K562 (cell line): ENCODE data around the gene USP49. TPM values are rescaled to one million over a fixed set of nuclear protein-coding genes. Genes with fewer than 3 reads are reported as not detected.

ENCODE experiments used
- DMBX1 ChIP-seq: fragments of 250-450 bp; sonication (Bioruptor Pico); IDR thresholded peaks from 2 replicates; pipeline ENCODE4 v1.8.0; 2022; ENCODE audit warnings: inconsistent platforms, mild to moderate bottlenecking, moderate library complexity, borderline replicate concordance
- EGR1 ChIP-seq: fragments of 450-650 bp; conservative IDR thresholded peaks from 2 replicates; pipeline ENCODE4 v1.6.1; 2017; ENCODE audit warnings: mild to moderate bottlenecking
- ETV5 ChIP-seq: sonication (generic); formaldehyde crosslinking; IDR thresholded peaks from 2 replicates; pipeline ENCODE4 v1.4.0; 2020; ENCODE audit warnings: low read depth, mild to moderate bottlenecking, missing genetic modification reagents
- HDAC8 ChIP-seq: fragments of 450-650 bp; IDR thresholded peaks from 2 replicates; pipeline ENCODE4 v1.6.1; 2016; ENCODE audit warnings: mild to moderate bottlenecking, missing genetic modification characterization, moderate library complexity, missing compliant biosample characterization
- HMG20A ChIP-seq: fragments of 450-650 bp; formaldehyde crosslinking; conservative IDR thresholded peaks from 2 replicates; pipeline ENCODE4 v1.4.0; 2020; ENCODE audit warnings: mild to moderate bottlenecking, mixed read lengths
- KDM4B ChIP-seq, 2 experiments: fragments of 450-650 bp in 1 of 2; sonication (generic) in 1 of 2; IDR thresholded peaks; 2 replicates each; pipeline ENCODE4 v1.6.1; 2016 to 2017; ENCODE audit warnings: borderline replicate concordance in 2 of 2, antibody characterized with exemption in 1 of 2, low read depth in 1 of 2, mild to moderate bottlenecking in 1 of 2
- RBM14 ChIP-seq: fragments of 200-400 bp; formaldehyde crosslinking; IDR thresholded peaks from 2 replicates; pipeline ENCODE4 v1.6.1; 2018; ENCODE audit warnings: low read depth, mild to moderate bottlenecking, low read length, moderate library complexity, borderline replicate concordance; ENCODE audit not compliant: insufficient read depth
- SAFB ChIP-seq: fragments of 200-400 bp; formaldehyde crosslinking; IDR thresholded peaks from 2 replicates; pipeline ENCODE4 v1.6.1; 2017; ENCODE audit warnings: low read depth, low read length, borderline replicate concordance
- SMAD2 ChIP-seq: fragments of 150-350 bp; IDR thresholded peaks from 2 replicates; pipeline ENCODE4 v1.6.1; 2014; ENCODE audit warnings: low read depth, mild to moderate bottlenecking, low read length
- SRSF7 ChIP-seq: fragments of 200-400 bp; formaldehyde crosslinking; optimal IDR thresholded peaks from 2 replicates; pipeline ENCODE3; 2017; ENCODE audit warnings: mild to moderate bottlenecking, low read depth, low read length
- TBP ChIP-seq: optimal IDR thresholded peaks from 2 replicates; pipeline ENCODE3; 2011; ENCODE audit warnings: low read depth, low read length, improper control_type of control experiment
- TSC22D4 ChIP-seq: fragments of 450-650 bp; IDR thresholded peaks from 2 replicates; pipeline ENCODE4 v1.6.1; 2016; ENCODE audit warnings: missing genetic modification characterization, missing biosample characterization, control low read depth
- YBX1 ChIP-seq: fragments of 450-650 bp; IDR thresholded peaks from 2 replicates; pipeline ENCODE4 v1.7.1; 2016; ENCODE audit warnings: mild to moderate bottlenecking
- ZNF644 ChIP-seq: fragments of 200-800 bp; sonication (Bioruptor generic); IDR thresholded peaks from 2 replicates; pipeline ENCODE4 v1.6.1; 2016; ENCODE audit warnings: low read depth, missing genetic modification characterization, missing compliant biosample characterization
- ZNF699 ChIP-seq: fragments of 250-450 bp; sonication (Bioruptor Pico); IDR thresholded peaks from 2 replicates; pipeline ENCODE4 v1.8.0; 2021; ENCODE audit warnings: mild to moderate bottlenecking, moderate library complexity; ENCODE audit not compliant: insufficient replicate concordance
- ZNF77 ChIP-seq: fragments of 250-450 bp; sonication (Bioruptor Pico); IDR thresholded peaks from 2 replicates; pipeline ENCODE4 v1.5.0; 2020
- polyA plus RNA-seq, 8 experiments: library from polyadenylated mRNA; depleted of rRNA in 4 of 8; stranded (reverse) in 5 of 8; unstranded in 3 of 8; fragments of >200 nt; fragmentation: Nextera tagmentation in 2 of 8; fragmentation: Illumina TruSeq in 1 of 8; extraction: Ambion mirVana in 2 of 8; extraction: Trizol in 1 of 8; gene quantifications; 2 replicates each; pipeline versions ENCODE4 v1.2.1 to v1.2.3, GENCODE V29; 2011 to 2014; ENCODE audit warnings: inconsistent platforms in 1 of 8, missing spikeins in 1 of 8
- total RNA-seq, 7 experiments: library from RNA; depleted of rRNA in 6 of 7; stranded (reverse); fragments of >200 nt in 6 of 7; fragmentation: Illumina TruSeq in 2 of 7; extraction: Trizol in 2 of 7; gene quantifications; 2 replicates each; pipeline versions ENCODE4 v1.2.1 to v1.2.3, GENCODE V29; 2011 to 2021; ENCODE audit warnings: low replicate concordance in 1 of 7
- TF ChIP-seq, protein P1 (sequence below): fragments of 250-450 bp; sonication (Bioruptor Pico); IDR thresholded peaks from 2 replicates; pipeline ENCODE4 v1.9.0; 2021; ENCODE audit warnings: mild to moderate bottlenecking, inconsistent platforms
- TF ChIP-seq, protein P2 (sequence below): fragments of 450-650 bp; formaldehyde crosslinking; IDR thresholded peaks from 2 replicates; pipeline ENCODE4 v1.4.0; 2020; ENCODE audit warnings: mild to moderate bottlenecking, moderate library complexity
- TF ChIP-seq, protein P3 (sequence below): fragments of 200-800 bp; sonication (Bioruptor generic); IDR thresholded peaks from 2 replicates; pipeline ENCODE4 v1.6.1; 2017; ENCODE audit warnings: missing genetic modification characterization, missing compliant biosample characterization
- TF ChIP-seq, protein P4 (sequence below): fragments of 250-450 bp; sonication (Bioruptor Pico); IDR thresholded peaks from 2 replicates; pipeline ENCODE4 v1.8.0; 2022; ENCODE audit warnings: moderate library complexity, mild to moderate bottlenecking, inconsistent platforms

Gene USP49
- total and polyA plus RNA-seq, 9 of the 15 experiments (the other 6 are each of a cell fraction or from before 2014, with no cell fraction given), result 1.0 to 9.9 (median 6.5) TPM

DNA sequence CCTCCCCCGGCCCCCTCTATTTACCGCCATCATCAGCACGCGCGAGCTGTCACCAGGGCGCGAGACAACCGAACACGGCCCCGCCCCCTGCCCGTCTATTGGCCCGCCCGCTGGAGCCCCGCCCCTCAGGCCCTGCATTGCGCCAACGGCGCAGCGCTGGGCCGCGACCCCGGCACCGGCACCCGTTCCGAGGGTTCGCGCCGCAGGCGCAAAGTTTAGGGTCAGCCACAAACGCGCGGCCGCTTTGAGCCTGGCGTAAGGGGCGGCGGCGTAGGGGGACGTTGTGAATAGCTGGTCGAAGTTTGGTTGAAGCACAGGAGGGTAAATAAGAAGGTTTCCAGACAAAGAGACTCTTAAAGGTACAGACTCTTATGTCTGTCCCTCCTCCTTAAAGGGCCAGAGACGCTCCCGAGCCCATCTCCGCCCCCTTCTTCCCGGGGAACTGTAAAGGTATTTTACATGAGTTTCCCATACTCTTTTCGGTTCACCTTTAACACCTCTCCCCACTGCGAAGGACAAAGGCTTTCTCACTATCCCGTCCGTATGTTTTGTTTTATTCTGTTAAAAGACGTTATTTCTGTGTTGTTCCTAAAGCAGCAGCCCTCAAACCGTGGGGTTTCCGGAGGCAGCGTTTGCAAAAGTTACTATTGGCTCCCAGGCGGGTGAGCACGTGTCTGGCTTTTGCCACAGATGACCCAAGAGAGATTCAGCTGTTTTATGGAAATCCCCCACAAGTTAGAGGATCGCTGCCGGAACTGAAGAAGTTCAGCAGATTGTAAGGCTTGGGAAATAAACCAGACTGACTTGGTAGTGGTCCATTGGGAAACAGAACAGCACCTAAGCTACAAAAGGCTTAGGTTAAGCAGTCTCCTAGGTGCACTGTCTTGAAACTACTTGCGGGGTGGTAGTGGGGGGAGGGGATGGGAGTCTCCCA is at the start of gene USP49 (continued):
- TF ChIP-seq, protein P1, sequence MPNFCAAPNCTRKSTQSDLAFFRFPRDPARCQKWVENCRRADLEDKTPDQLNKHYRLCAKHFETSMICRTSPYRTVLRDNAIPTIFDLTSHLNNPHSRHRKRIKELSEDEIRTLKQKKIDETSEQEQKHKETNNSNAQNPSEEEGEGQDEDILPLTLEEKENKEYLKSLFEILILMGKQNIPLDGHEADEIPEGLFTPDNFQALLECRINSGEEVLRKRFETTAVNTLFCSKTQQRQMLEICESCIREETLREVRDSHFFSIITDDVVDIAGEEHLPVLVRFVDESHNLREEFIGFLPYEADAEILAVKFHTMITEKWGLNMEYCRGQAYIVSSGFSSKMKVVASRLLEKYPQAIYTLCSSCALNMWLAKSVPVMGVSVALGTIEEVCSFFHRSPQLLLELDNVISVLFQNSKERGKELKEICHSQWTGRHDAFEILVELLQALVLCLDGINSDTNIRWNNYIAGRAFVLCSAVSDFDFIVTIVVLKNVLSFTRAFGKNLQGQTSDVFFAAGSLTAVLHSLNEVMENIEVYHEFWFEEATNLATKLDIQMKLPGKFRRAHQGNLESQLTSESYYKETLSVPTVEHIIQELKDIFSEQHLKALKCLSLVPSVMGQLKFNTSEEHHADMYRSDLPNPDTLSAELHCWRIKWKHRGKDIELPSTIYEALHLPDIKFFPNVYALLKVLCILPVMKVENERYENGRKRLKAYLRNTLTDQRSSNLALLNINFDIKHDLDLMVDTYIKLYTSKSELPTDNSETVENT (CRISPR knock-in tag), result no peak
- TF ChIP-seq SAFB (no peak), ZNF699 (CRISPR knock-in tag) (no peak), EGR1 (no peak; the same call in 1 of the 2 replicates), ZNF644 (tag) (no peak), HDAC8 (tag) (no peak), YBX1 (no peak), RBM14 (no peak), DMBX1 (CRISPR knock-in tag) (0 out of 2 replicates have a peak, but pooled peaks have one; percentile 40), ZNF77 (CRISPR knock-in tag) (no peak), ETV5 (CRISPR knock-in tag) (peak; percentile 73; the same call in 1 of the 2 replicates), SMAD2 (no peak), SRSF7 (no peak), HMG20A (no peak), KDM4B (IDR thresholded peaks at IDR 0.05; ENCODE audit: borderline replicate concordance in 2 of 2, low read depth in 1 of 2) (0 out of 4 replicates have a peak, but pooled peaks of 1 of the 2 experiments have one; percentile 30), TSC22D4 (tag) (no peak), TBP (no peak)
- TF ChIP-seq, protein P2, sequence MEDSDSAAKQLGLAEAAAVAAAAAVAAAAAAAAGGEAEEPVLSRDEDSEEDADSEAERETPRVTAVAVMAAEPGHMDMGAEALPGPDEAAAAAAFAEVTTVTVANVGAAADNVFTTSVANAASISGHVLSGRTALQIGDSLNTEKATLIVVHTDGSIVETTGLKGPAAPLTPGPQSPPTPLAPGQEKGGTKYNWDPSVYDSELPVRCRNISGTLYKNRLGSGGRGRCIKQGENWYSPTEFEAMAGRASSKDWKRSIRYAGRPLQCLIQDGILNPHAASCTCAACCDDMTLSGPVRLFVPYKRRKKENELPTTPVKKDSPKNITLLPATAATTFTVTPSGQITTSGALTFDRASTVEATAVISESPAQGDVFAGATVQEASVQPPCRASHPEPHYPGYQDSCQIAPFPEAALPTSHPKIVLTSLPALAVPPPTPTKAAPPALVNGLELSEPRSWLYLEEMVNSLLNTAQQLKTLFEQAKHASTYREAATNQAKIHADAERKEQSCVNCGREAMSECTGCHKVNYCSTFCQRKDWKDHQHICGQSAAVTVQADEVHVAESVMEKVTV (CRISPR knock-in tag), result no peak
- TF ChIP-seq, protein P3, sequence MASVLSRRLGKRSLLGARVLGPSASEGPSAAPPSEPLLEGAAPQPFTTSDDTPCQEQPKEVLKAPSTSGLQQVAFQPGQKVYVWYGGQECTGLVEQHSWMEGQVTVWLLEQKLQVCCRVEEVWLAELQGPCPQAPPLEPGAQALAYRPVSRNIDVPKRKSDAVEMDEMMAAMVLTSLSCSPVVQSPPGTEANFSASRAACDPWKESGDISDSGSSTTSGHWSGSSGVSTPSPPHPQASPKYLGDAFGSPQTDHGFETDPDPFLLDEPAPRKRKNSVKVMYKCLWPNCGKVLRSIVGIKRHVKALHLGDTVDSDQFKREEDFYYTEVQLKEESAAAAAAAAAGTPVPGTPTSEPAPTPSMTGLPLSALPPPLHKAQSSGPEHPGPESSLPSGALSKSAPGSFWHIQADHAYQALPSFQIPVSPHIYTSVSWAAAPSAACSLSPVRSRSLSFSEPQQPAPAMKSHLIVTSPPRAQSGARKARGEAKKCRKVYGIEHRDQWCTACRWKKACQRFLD, result peak; percentile 75; the same call in 1 of the 2 replicates
- TF ChIP-seq, protein P4, sequence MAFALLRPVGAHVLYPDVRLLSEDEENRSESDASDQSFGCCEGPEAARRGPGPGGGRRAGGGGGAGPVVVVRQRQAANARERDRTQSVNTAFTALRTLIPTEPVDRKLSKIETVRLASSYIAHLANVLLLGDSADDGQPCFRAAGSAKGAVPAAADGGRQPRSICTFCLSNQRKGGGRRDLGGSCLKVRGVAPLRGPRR, result no peak
